GM18873 (cell line): ENCODE measurements around the gene TMEM89.

Source experiments
- ATAC-seq: cut with Tn5 transposase; IDR thresholded peaks from one replicate; pipeline ENCODE4 v1.9.1; 2021; ENCODE audit warnings: mild to moderate bottlenecking, moderate library complexity, moderate number of reproducible peaks; ENCODE audit not compliant: unreplicated experiment, low FRiP score

Gene TMEM89

DNA sequence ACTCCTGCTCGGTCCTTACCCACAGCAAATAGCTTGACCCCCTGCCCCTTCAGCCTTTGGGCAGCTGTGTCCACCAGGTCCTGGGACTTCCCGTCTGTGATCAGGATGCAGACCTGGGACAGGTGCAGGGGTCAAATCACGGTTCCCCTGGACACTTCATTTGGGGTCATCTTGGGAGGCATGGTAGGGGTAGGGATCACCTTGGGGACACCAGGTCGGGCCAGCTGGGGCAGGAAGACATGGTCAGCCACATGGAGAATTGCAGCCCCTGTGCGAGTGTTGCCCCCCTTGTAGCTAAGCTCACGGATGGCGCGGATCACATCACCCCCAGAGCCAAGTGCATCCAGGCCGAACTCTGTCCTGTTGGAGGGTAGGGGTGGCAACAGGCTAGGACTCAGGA lies 28.2 kb downstream of the TMEM89 start:
- no peak for ATAC-seq

DNA sequence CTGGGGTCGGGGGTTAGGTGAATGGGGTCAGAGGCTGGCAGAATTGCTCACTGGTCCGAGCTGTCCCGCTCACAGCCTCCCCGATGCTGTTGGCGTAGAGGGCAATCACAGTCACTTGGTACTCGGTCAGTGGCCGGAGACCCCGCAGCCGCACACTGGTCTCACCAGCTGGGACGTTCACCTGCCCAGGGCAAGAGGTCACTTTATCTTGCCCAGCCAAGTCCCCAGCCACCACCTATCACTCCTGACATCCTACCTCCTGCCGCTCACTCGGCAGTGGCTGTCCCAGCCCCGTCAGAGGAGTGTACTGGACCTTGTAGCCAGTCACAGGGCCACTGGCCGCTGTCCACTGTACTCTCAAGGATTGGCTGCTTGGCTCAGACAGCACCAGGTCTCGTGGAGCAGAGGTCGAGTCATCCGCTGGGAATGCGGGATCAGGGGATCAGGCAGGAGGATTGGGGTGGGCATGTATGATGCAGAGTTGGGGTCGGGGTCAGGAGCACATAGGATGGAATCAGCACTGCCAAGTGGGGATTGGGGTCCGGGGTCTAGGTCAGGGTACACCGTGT lies 29.0 kb downstream of the TMEM89 start:
- ATAC-seq = no peak

GRCh38 chr3:48591886-48592518 lies 29.6 kb downstream of the TMEM89 start:
- ATAC-seq = no peak

- ATAC-seq = no peak
Measured at GRCh38 chr3:48591436-48591835, 30.1 kb downstream of the TMEM89 start.

DNA sequence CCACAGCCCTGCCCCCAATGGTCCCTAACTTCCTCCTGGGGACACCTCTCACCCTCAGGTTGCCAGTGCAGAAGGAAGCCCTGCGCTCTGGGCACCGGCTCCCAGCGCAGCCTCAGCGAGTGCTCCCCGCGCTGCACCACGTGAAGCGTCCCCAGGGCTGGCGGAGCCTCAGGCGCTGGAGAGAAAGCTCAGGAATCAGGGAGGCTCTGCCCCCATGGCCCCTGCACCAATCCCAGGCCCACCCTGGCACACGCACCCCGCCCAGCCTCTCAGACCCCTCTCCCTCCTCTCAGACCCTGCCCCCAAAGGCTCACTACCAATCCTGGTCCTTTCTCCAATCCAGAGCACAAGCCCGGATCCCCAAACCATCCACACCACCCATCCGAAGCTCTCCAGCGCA lies 33.3 kb downstream of the TMEM89 start:
- no peak for ATAC-seq

- no peak for ATAC-seq
Measured at GRCh38 chr3:48587686-48588085, 33.9 kb downstream of the TMEM89 start.

DNA sequence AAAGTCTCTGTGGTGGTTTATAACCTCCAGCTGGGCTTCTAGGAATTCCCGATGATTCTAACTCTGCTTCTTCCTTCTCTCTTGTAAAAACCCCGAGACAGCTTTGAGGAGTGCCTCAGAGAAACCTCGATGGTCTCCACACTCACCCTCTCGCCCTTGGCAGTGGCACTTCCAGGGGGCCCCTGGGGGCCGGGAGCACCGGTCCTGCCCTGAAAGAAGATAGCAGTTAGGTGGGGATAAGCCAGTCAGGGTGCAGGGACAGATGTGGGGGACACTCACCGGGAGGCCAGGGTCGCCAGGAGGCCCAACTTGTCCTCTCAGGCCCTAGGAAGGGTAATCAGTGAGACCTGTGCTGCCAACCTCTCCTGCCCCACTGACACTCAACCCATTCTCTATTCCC lies 36.2 kb downstream of the TMEM89 start:
- no peak for ATAC-seq

- no peak for ATAC-seq
Measured at GRCh38 chr3:48584836-48585235, 36.7 kb downstream of the TMEM89 start.

GRCh38 chr3:48581621-48582481 lies 39.7 kb downstream of the TMEM89 start:
- ATAC-seq = no peak

DNA sequence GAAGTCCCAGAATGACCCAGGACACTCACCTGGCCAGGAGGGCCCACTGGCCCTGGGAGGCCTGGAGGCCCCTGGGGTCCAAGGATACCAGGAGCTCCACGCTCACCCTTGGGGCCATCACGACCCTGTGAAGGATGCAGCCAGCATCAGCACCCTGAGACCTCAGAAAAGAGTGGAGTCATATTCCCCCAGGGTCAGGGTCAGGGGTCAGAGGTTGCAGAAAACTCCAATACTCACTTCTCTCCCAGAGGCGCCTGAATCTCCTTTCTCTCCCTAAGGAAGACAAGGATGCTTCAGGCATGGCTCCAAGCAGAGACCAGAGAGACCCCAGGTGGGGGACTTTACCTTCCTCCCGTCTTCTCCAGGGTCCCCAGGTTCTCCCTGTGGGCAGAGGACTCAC lies 44.9 kb downstream of the TMEM89 start:
- no peak for ATAC-seq

- ATAC-seq = no peak
Measured at GRCh38 chr3:48575366-48575765, 46.2 kb downstream of the TMEM89 start.

DNA sequence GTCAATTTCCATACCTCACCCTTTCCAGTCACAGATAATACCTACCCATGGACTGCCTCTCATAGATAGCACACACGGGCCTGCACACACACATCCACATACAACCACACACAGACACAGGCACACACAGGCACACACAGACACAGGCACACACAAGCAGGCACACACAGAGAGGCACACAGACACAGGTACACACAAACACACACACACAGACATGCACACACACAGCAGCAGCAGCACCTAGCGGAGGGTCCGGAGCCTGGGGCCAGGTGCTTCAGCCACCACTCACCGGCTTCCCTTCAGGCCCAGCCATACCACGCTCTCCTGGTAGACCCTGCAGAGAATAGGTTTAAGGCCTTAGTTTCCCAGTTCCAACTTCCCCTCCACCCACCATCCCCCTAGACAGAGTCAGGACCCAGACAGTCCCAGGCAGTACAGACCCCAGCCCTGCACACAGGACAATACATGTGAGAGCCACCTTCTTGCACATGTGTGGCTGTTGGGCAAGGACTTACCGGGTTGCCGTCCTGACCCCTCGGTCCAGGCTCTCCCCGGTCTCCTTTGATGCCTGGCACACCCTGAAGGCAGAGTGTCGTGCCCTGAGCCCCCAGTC lies 47.5 kb downstream of the TMEM89 start:
- no peak for ATAC-seq

DNA sequence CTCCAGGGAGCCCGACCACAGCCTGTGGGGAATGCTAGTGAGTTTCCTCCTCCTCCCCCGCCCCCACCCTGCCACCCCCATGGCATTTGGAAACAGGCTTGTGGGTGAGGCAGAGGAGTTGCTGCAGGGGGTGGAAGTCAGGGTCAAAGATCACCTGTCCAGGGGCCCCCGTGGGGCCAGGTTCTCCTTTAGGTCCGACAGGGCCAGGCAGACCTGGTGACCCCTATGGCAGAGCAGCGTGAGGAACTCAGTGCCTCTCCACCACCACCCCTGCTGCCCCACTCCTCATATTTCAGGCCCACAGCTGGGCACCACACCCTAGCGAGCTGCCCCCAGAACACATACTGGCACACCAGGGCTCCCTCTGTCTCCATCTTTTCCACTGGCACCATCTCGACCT lies 49.1 kb downstream of the TMEM89 start:
- ATAC-seq = no peak

GRCh38 chr3:48571938-48572337 lies 49.6 kb downstream of the TMEM89 start:
- no peak for ATAC-seq
